Vagina (tissue), 2 donors: ENCODE measurements around the gene CUX1. TPM values are rescaled to one million over a fixed set of nuclear protein-coding genes. Genes with fewer than 3 reads are reported as not detected.

Experiments
- DNase-seq, 2 donors: peaks; one replicate each; pipeline ENCODE4 v3.0.0-alpha.2; 2017; ENCODE audit errors: extremely low spot score in 2 of 2
- H3K27ac ChIP-seq: fragments of 200-600 bp; sonication (generic); one replicate; pipeline ENCODE4 v1.5.1; 2019
- H3K27me3 ChIP-seq: fragments of 200-600 bp; sonication (generic); one replicate; pipeline ENCODE4 v1.5.1; 2019
- H3K36me3 ChIP-seq, 2 donors: fragments of 200-600 bp; sonication (generic); one replicate each; pipeline ENCODE4 v1.5.1; 2017 to 2019
- H3K4me1 ChIP-seq: fragments of 200-600 bp; sonication (generic); one replicate; pipeline ENCODE4 v1.5.1; 2019
- H3K4me3 ChIP-seq, 2 donors: fragments of 200-600 bp; sonication (generic); 1 replicate in 1 of 2; 2 replicates in 1 of 2; pipeline ENCODE4 v1.5.1; 2016 to 2019
- H3K9me3 ChIP-seq: fragments of 200-600 bp; sonication (generic); one replicate; pipeline ENCODE4 v1.5.1; 2019
- POLR2A ChIP-seq, 2 donors: fragments of 450-650 bp; IDR thresholded peaks; one replicate each; pipeline ENCODE4 v1.6.1; 2017; ENCODE audit warnings: antibody characterized with exemption in 2 of 2, mild to moderate bottlenecking in 2 of 2, moderate library complexity in 2 of 2
- POLR2AphosphoS5 ChIP-seq, 2 donors: sonication (generic); formaldehyde crosslinking; IDR thresholded peaks; one replicate each; pipeline ENCODE4 v1.9.0; 2017; ENCODE audit warnings: antibody characterized with exemption in 2 of 2, mild to moderate bottlenecking in 2 of 2, low read depth in 1 of 2; ENCODE audit not compliant: insufficient read depth in 1 of 2
- intact Hi-C: fragments of 100-400 bp; cut with DNase I; formaldehyde crosslinking; loops from one replicate; pipeline ENCODE4 v1.15.1; 2023
- total RNA-seq: library from RNA; depleted of rRNA; stranded (reverse); fragments of >200 nt; gene quantifications from one replicate; pipeline ENCODE4 v1.2.3, GENCODE V29; 2016
- TF ChIP-seq, protein P1 (sequence below), 3 experiments: fragments of 450-650 bp in 2 of 3; fragments of 200-600 bp in 1 of 3; sonication (generic) in 1 of 3; IDR thresholded peaks; one replicate each; pipeline ENCODE4 v1.5.1; 2017 to 2019; ENCODE audit warnings: antibody characterized with exemption in 3 of 3, mild to moderate bottlenecking in 2 of 3, moderate library complexity in 2 of 3

The CUX1 gene
- total RNA-seq, 1 donor from 2014 or later: 65.3 TPM

- Histone ChIP-seq H3K4me3 (no peak overlapping the region), H3K27me3 (no peaks in the 10 kb centered on the region), H3K36me3 (no peaks in the 10 kb centered on the region), H3K27ac (no peak overlapping the region), H3K4me1 (peaks cover 15% of the 10 kb centered on the region), H3K9me3 (no peaks in the 10 kb centered on the region)
- no peak for DNase-seq
- intact Hi-C loops: no loop called here
- TF ChIP-seq POLR2A (IDR thresholded peaks at IDR 0.05) (no peak), POLR2AphosphoS5 (IDR thresholded peaks at IDR 0.05; ENCODE audit: insufficient read depth in 1 of 2, low read depth in 1 of 2) (no peak)
- TF ChIP-seq, protein P1, sequence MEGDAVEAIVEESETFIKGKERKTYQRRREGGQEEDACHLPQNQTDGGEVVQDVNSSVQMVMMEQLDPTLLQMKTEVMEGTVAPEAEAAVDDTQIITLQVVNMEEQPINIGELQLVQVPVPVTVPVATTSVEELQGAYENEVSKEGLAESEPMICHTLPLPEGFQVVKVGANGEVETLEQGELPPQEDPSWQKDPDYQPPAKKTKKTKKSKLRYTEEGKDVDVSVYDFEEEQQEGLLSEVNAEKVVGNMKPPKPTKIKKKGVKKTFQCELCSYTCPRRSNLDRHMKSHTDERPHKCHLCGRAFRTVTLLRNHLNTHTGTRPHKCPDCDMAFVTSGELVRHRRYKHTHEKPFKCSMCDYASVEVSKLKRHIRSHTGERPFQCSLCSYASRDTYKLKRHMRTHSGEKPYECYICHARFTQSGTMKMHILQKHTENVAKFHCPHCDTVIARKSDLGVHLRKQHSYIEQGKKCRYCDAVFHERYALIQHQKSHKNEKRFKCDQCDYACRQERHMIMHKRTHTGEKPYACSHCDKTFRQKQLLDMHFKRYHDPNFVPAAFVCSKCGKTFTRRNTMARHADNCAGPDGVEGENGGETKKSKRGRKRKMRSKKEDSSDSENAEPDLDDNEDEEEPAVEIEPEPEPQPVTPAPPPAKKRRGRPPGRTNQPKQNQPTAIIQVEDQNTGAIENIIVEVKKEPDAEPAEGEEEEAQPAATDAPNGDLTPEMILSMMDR (IDR thresholded peaks at IDR 0.05): no peak
These were observed 14.0 kb upstream of the CUX1 start for GRCh38 chr7:101803203-101804087.

DNA sequence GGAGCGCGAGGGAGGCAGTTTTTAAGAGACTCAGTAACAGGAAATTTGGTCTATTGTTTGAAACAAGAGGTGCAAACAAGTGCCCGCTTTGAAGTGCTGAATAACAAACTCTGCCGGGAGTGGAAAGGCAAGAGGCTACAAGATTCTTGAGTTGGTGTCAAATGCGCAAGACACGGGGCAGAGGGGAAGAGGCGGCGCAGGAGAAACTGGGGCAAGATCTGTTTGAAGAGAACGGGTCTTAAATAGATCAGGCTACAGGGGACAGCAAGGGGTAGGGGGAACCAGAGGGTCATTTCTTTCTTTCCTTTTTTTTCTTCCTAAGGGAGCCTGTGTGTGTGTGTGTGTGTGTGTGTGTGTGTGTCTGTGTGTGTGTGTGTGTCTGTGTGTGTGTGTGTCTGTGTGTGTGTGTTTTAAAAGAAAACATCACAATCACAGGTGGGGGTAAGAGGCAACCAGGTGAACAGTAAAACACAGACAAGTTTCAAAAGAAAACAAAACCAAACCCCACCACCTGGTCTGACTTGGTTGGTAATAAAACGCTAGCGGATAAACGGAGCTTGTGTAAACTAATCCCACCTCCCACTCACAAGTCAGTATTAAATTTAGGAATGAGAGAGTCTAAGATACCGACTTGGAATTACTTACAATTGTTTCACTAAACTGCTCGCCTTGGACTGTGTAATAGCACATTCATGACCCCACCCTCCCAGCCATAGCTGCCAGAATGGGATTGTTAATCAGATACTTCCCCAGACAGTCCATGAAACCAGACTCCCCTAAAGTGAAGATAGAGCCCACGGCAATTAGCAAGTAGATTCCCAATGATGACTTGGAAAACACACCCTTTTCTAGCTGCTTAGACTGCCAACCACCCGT, 13.1 kb upstream of the CUX1 start:
- Histone ChIP-seq H3K27me3 (no peaks in the 10 kb centered on the region), H3K9me3 (no peaks in the 10 kb centered on the region), H3K4me1 (peaks cover 15% of the 10 kb centered on the region), H3K27ac (no peak overlapping the region), H3K4me3 (no peak overlapping the region), H3K36me3 (no peaks in the 10 kb centered on the region)
- DNase-seq: no peak
- intact Hi-C loops: no loop called here
- TF ChIP-seq POLR2AphosphoS5 (IDR thresholded peaks at IDR 0.05; ENCODE audit: insufficient read depth in 1 of 2, low read depth in 1 of 2): no peak
- TF ChIP-seq, protein P1 (IDR thresholded peaks at IDR 0.05): no peak
- TF ChIP-seq POLR2A (IDR thresholded peaks at IDR 0.05): no peak

DNA sequence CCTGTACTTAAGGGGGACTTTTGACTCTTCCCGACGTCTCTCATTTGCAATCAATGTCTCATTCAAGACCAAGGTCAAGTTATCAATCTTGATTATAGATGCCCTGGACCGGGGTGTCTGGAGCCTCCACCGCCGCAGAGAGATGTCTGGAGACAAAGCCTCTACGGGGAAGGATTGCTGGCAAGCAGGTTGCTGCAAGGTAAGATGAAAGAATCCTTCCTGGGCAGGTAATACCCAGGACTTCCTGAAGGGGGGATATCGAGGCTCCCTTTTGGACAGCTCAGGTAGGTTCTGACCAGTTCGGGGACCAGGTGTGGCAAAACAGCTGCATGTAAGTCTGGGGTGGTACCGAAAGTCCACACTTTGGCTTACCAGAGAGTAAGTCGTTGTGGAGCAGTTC, 12.5 kb upstream of the CUX1 start:
- intact Hi-C loops: no loop called here
- H3K27ac ChIP-seq: no peak overlapping the region

GRCh38 chr7:101812595-101812994, 4.8 kb upstream of the CUX1 start:
- intact Hi-C loops: loop anchor here (10.0 kb wide), 2 partner anchors 68 to 122 kb away; no protein-coding TSS in a partner anchor
- Histone ChIP-seq H3K4me3 (no peak overlapping the region), H3K4me1 (peaks cover 11% of the 10 kb centered on the region), H3K27ac (no peak overlapping the region), H3K9me3 (no peaks in the 10 kb centered on the region), H3K27me3 (no peaks in the 10 kb centered on the region), H3K36me3 (no peaks in the 10 kb centered on the region)
- DNase-seq: no peak
- TF ChIP-seq POLR2A (IDR thresholded peaks at IDR 0.05) (no peak), POLR2AphosphoS5 (IDR thresholded peaks at IDR 0.05; ENCODE audit: insufficient read depth in 1 of 2, low read depth in 1 of 2) (no peak)

More for the DNA sequence above, 12.5 kb upstream of the CUX1 start:
- TF ChIP-seq, protein P1 (IDR thresholded peaks at IDR 0.05): no peak
- no peak for TF ChIP-seq POLR2AphosphoS5 (IDR thresholded peaks at IDR 0.05; ENCODE audit: insufficient read depth in 1 of 2, low read depth in 1 of 2)
- no peak for TF ChIP-seq POLR2A (IDR thresholded peaks at IDR 0.05)
- Histone ChIP-seq H3K4me1 (peaks cover 15% of the 10 kb centered on the region), H3K4me3 (no peak overlapping the region), H3K27me3 (no peaks in the 10 kb centered on the region), H3K9me3 (no peaks in the 10 kb centered on the region), H3K36me3 (no peaks in the 10 kb centered on the region)
- DNase-seq: no peak

- intact Hi-C loops: loop anchor here (10.0 kb wide), 2 partner anchors 69 to 121 kb away; no protein-coding TSS in a partner anchor
- peak overlapping the region; percentile 59 to 79 for H3K4me3 ChIP-seq
- H3K9me3 ChIP-seq: no peaks in the 10 kb centered on the region
- H3K4me1 ChIP-seq: peaks cover 20% of the 10 kb centered on the region
- H3K27ac ChIP-seq: peak overlapping the region; percentile 79
- no peaks in the 10 kb centered on the region for H3K27me3 ChIP-seq
- TF ChIP-seq POLR2A (IDR thresholded peaks at IDR 0.05) (no peak), POLR2AphosphoS5 (IDR thresholded peaks at IDR 0.05; ENCODE audit: insufficient read depth in 1 of 2, low read depth in 1 of 2) (no peak)
- TF ChIP-seq, protein P1 (IDR thresholded peaks at IDR 0.05): no peak
- no peaks in the 10 kb centered on the region for H3K36me3 ChIP-seq
- DNase-seq: no peak
These were observed 3.9 kb upstream of the CUX1 start for GRCh38 chr7:101813402-101814019.
